GM18951 (cell line): Measurements from ENCODE around the gene PET100.
A peak's percentile ranks its signal among the peaks of the same experiment; 100 is the strongest.

Experiments
- POLR2A ChIP-seq: IDR thresholded peaks from 4 replicates; pipeline ENCODE4 v1.6.1; 2011; ENCODE audit warnings: mild to moderate bottlenecking; ENCODE audit not compliant: insufficient read length, insufficient read depth; ENCODE audit errors: extremely low read depth
- in situ Hi-C: fragments of 300-500 bp; cut with MboI; formaldehyde crosslinking; loops from one replicate; pipeline ENCODE4 v1.12.0; 2022; ENCODE audit warnings: low sequenced_read_pairs, mixed read lengths, inconsistent platforms; ENCODE audit not compliant: unreplicated experiment

Gene PET100

DNA sequence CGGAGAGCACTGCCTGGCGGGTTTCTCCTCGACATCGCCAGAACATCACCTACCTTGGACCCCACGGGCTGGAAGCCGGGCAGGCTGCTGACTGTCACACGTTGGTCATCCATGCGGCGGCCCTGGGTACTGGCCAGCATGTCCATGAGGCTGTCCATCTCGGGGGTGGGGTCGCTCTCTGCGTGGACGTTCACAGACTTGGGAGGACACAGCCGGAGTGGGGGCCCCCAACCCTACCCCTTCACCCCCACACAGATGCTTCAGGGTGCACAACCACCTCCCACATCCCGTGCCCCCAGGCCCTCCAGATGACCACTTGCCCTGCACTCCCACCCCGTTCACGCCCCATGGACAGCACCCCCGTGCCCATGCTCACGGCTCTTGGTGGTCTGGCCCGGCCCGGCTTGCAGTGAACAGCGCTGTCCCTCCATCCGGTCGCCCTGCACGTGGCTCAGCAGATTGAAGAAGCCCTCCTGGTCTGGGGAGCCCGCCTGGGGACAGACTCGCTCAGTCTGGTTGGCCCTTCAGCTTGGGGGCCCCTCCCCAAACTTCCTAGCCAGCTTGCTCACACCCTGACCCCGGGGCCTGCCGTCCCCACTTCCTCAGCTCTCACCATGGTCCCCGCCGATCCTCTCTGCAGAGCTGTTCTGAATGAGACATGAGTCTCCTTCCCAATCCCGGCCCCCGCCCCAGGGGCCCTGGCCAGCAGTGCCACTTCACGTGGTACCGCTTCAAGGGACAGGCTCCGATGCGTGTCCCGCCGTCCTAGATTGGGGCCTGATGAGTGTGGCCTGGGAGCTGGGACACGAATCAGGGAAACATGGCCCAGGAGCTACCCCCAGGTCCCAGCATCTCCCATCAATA lies 3.0 kb downstream of the PET100 start:
- no peak for TF ChIP-seq POLR2A
- in situ Hi-C loops, result no loop called here

GRCh38 chr19:7633698-7634097 lies 4.1 kb downstream of the PET100 start, which contains the start of gene PCP2:
Gene PCP2 (minus strand): TSS chr19:7633719. CDS start chr19:7633457, 262 bp downstream.
- no peak for TF ChIP-seq POLR2A
- in situ Hi-C loops, result no loop called here

DNA sequence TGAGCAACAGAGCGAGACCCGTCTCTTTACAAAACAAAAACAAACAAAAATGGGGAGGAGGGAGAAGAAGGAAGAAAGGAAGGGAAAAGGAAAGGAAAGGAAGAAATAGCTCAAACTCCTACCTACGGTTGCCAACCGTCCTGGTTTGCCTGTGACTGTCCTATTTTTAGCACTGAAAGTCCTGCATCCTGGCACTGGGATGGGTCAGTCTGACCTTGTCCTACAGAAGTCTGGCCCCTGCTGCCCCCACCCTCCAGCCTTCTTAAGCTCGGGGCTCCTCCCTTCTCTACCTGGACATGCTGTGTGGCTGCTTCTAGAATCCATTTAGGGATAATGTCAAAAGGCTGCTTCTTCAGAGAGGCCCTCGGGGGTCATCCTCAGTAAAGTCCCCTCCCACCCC lies 6.1 kb downstream of the PET100 start:
- in situ Hi-C loops, result no loop called here
- no peak for TF ChIP-seq POLR2A

- no peak for TF ChIP-seq POLR2A
- in situ Hi-C loops, result no loop called here
Measured at GRCh38 chr19:7636317-7636690, 6.7 kb downstream of the PET100 start.

DNA sequence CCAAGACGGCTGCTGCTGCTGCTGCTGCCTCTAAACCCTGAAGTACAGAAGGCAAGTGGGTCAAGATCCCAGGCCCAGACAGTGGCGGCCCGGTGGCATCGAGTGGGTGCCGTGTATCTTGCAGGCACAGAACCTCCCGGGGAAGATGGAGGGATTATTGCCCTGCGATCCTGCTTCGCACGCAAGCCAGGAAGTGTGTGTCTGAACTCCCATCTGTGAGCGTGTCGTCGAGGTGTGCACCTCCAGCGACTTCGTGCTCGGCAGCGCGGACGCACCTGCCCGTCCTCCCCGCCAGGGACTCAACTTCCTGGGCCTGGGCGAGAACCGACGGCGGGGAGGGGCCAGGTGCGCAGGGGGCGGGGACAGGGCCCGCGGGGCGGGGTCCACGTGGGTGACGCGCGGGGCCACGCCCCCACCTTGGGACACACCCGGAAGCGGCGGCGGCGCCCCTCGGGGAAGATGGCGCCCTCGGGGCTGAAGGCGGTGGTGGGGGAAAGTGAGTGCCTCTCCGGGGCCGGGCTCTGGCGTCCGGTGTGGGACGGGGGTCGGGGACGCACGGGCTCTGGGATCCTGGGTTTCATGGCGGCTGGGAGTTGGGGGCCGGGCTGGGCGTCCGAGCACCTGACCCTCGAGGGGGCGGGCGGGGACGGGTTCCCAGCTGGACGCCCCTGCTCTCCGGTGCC lies 7.2 kb downstream of the PET100 start, which contains the start of gene STXBP2:
TSS of gene STXBP2 (plus strand) at position 420 of the 683 bp plus-strand sequence. CDS start at position 460, 40 bp downstream.
- TF ChIP-seq POLR2A, result peak; percentile 87
- in situ Hi-C loops, result no loop called here

DNA sequence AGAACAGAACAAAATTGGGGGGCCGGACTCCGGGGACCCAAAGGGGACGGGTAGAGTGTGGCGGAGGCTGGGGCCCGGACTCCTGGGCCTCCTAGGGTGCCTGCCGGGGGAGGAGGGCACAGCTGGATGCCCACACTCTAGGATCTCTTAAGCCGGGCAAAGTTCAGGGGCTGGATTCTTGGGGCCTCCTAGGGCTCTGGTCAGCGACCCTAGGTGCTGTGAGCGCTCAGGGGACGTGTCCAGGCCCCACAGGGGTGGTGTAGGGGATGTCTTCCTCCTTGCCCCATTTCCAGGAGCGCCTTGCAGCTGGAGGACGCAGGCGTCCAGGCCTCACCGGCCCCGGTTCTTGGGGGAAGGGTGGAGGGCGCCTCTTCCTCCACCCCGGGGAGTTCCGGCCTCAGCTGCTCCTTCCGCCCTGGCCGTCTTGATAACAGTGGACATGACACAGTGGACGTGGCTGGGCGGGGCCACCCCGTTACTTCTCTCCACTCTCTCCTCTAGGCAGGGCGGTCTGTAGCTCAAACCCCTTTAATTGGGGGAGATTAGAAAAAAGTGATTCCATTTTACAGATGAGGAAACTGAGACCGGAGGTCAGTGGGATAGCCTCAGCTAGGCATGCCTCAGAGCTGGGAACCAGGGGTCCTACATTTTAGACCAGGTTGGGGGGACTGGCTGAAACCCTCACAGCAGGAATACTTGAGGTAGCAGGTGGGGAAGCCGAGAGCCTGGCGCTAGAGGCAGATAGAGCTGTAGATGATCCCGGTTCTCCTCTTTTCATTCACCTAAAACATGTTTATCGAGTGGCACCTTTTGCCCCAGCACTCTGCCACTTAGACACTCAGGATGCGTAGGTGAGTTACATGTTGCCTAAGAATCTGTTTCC lies 8.0 kb downstream of the PET100 start:
- TF ChIP-seq POLR2A, result no peak

GRCh38 chr19:7638802-7639465 lies 9.3 kb downstream of the PET100 start:
- in situ Hi-C loops, result no loop called here
- no peak for TF ChIP-seq POLR2A

More for the DNA sequence above, 8.0 kb downstream of the PET100 start:
- in situ Hi-C loops, result no loop called here

GRCh38 chr19:7639863-7640348 lies 10.3 kb downstream of the PET100 start:
- in situ Hi-C loops, result loop anchor here (10.0 kb wide), 1 partner anchor 165 kb away; no protein-coding TSS in a partner anchor
- no peak for TF ChIP-seq POLR2A

DNA sequence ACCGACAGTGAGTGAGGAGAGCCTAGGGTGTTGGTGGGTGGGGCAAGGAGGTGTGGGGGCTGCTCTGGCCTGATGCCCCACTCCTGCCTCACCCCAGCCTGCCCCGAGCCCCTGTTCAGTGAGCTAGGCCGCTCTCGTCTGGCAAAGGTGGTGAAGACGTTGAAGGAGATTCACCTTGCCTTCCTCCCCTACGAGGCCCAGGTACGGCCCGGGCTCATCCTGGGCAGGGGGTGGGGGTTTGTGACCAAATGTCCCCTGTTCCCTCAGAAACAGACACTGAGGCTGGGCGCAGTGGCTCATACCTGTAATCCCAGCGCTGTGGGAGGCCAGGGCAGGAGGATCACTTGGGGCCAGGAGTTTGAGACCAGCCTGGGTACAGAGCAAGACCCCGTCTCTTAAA lies 11.2 kb downstream of the PET100 start:
- in situ Hi-C loops, result loop anchor here (10.0 kb wide), 1 partner anchor 164 kb away; no protein-coding TSS in a partner anchor
- TF ChIP-seq POLR2A, result no peak

- no peak for TF ChIP-seq POLR2A
- in situ Hi-C loops, result loop anchor here (10.0 kb wide), 1 partner anchor 163 kb away; no protein-coding TSS in a partner anchor
Measured at GRCh38 chr19:7641290-7642276, 12.0 kb downstream of the PET100 start.
